Tongue (tissue), 1 donor: ENCODE results near the gene ELFN1. TPM values are rescaled to one million over a fixed set of nuclear protein-coding genes. Genes with fewer than 3 reads are reported as not detected.

ENCODE experiments used
- total RNA-seq: library from RNA; depleted of rRNA; stranded (reverse); fragments of >200 nt; gene quantifications from one replicate; pipeline ENCODE4 v1.2.3, GENCODE V29; 2014

Gene ELFN1
- total RNA-seq, 1 donor from 2014 or later, result 4.3 TPM

Other genes with a start within 250 kb of the ELFN1 start
- gene MICALL2, start 210.8 kb upstream of the ELFN1 start, total RNA-seq, result 6.7 TPM
- 38.7 TPM for gene INTS1, start 165.9 kb upstream of the ELFN1 start, total RNA-seq
- 26.6 TPM for gene MAFK, start 139.6 kb upstream of the ELFN1 start, total RNA-seq
- gene TMEM184A, start 114.1 kb upstream of the ELFN1 start, total RNA-seq, result 22.1 TPM
- 7.0 TPM for gene PSMG3, start 100.2 kb upstream of the ELFN1 start, total RNA-seq